ENCODE measurements around the gene TRAPPC3.

DNA sequence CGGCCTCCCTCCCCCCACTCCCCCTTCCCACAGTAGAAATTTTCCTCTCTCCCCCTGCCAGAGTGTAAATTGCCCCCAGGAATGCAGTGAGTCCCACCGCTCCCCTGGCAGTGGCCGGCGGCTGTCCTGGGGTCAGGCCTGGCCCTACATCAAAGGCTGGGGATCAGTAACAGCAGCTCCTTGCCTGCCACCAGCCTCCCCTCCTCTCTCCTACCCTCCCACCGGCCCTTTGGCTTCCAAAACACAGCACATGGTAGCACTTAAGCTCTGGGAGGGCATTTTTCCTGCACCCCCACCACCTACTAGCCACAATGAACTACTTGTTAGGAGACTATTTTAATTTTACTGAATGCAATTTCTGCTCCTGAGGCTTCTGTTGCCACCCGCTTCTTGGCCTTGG is 15.3 kb downstream of the TRAPPC3 start:
- TF ChIP-seq, protein P1, sequence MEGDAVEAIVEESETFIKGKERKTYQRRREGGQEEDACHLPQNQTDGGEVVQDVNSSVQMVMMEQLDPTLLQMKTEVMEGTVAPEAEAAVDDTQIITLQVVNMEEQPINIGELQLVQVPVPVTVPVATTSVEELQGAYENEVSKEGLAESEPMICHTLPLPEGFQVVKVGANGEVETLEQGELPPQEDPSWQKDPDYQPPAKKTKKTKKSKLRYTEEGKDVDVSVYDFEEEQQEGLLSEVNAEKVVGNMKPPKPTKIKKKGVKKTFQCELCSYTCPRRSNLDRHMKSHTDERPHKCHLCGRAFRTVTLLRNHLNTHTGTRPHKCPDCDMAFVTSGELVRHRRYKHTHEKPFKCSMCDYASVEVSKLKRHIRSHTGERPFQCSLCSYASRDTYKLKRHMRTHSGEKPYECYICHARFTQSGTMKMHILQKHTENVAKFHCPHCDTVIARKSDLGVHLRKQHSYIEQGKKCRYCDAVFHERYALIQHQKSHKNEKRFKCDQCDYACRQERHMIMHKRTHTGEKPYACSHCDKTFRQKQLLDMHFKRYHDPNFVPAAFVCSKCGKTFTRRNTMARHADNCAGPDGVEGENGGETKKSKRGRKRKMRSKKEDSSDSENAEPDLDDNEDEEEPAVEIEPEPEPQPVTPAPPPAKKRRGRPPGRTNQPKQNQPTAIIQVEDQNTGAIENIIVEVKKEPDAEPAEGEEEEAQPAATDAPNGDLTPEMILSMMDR (IDR thresholded peaks at IDR 0.05; ENCODE audit: borderline replicate concordance, extremely low read depth, low read length, poor library complexity, severe bottlenecking) = no peak
- no peak for TF ChIP-seq EZH2 (IDR thresholded peaks at IDR 0.05; ENCODE audit: borderline replicate concordance, low read depth, low read length, severe bottlenecking)
